Measurements from ENCODE around the gene CNDP1. TPM values are rescaled to one million over a fixed set of nuclear protein-coding genes. Genes with fewer than 3 reads are reported as not detected.

CNDP1 gene
- polyA plus RNA-seq, 4 donors, result 0.20 to 1.6 (median 0.81) TPM

Other genes with a start within 250 kb of the CNDP1 start
- 100 to 1,000 TPM in 3 of 4 donors, 10 to 100 TPM in 1; 45.4 to 316 (median 302) TPM for gene CYB5A, start 242.5 kb upstream of the CNDP1 start, polyA plus RNA-seq (ENCODE audit: insufficient read length in 4 of 4)
- under 1 TPM; 0.03 to 0.32 (median 0.24) TPM for gene C18orf63, start 218.7 kb upstream of the CNDP1 start, polyA plus RNA-seq (ENCODE audit: insufficient read length in 4 of 4)
- 1 to 10 TPM in 1 of 4 donors, under 1 TPM in 3; 0.18 to 4.7 (median 0.62) TPM for gene DIPK1C, start 77.2 kb upstream of the CNDP1 start, polyA plus RNA-seq (ENCODE audit: insufficient read length in 4 of 4)
- gene CNDP2, start 38.1 kb upstream of the CNDP1 start, polyA plus RNA-seq (ENCODE audit: insufficient read length in 4 of 4), result 100 to 1,000 TPM in 3 of 4 donors, 10 to 100 TPM in 1; 73.0 to 311 (median 251) TPM
- 10 to 100 TPM in 2 of 4 donors, 1 to 10 TPM in 2; 9.2 to 10.3 (median 10.1) TPM for gene ZNF407, start 63.4 kb downstream of the CNDP1 start, polyA plus RNA-seq (ENCODE audit: insufficient read length in 4 of 4)

Measured in left renal pelvis (tissue), 4 donors.